Measurements from ENCODE around the gene ANKRD13D.

- no peak for TF ChIP-seq CTCF (conservative IDR thresholded peaks at IDR 0.05; ENCODE audit: low read depth, low read length)
- TF ChIP-seq EZH2phosphoT487 (IDR thresholded peaks at IDR 0.05; ENCODE audit: borderline replicate concordance, low read length): no peak
Observed at GRCh38 chr11:67309661-67310061, 20.6 kb downstream of the ANKRD13D start.
